Astrocyte (in vitro differentiated cells and primary cell): ENCODE results near the gene SLC6A9.

ENCODE experiments used
- CTCF ChIP-seq: IDR thresholded peaks from 2 replicates; pipeline ENCODE4 v1.5.1; 2011; ENCODE audit warnings: low read depth, mild to moderate bottlenecking, inconsistent platforms, low read length, moderate library complexity; ENCODE audit not compliant: insufficient read depth
- EZH2 ChIP-seq: IDR thresholded peaks from 2 replicates; pipeline ENCODE4 v1.6.1; 2012; ENCODE audit warnings: mild to moderate bottlenecking, low read length, inconsistent platforms; ENCODE audit not compliant: insufficient read depth

GRCh38 chr1:44049839-44050238 lies 18.6 kb upstream of the SLC6A9 start:
- no peak for TF ChIP-seq CTCF
- TF ChIP-seq EZH2: no peak
